ENCODE data around the gene OSTN. TPM values are rescaled to one million over a fixed set of nuclear protein-coding genes. Genes with fewer than 3 reads are reported as not detected.
"Not testable (repeated sequence)": the region's sequence is repeated elsewhere in the genome, so short reads cannot be mapped to it uniquely, and the experiment has no call there.

Gene OSTN
- total RNA-seq, 1 donor from 2014 or later: not detected

- no peak for DNase-seq (ENCODE audit: low read depth in 2 of 2)
Measured at GRCh38 chr3:191234216-191234615, 35.2 kb downstream of the OSTN start.

DNA sequence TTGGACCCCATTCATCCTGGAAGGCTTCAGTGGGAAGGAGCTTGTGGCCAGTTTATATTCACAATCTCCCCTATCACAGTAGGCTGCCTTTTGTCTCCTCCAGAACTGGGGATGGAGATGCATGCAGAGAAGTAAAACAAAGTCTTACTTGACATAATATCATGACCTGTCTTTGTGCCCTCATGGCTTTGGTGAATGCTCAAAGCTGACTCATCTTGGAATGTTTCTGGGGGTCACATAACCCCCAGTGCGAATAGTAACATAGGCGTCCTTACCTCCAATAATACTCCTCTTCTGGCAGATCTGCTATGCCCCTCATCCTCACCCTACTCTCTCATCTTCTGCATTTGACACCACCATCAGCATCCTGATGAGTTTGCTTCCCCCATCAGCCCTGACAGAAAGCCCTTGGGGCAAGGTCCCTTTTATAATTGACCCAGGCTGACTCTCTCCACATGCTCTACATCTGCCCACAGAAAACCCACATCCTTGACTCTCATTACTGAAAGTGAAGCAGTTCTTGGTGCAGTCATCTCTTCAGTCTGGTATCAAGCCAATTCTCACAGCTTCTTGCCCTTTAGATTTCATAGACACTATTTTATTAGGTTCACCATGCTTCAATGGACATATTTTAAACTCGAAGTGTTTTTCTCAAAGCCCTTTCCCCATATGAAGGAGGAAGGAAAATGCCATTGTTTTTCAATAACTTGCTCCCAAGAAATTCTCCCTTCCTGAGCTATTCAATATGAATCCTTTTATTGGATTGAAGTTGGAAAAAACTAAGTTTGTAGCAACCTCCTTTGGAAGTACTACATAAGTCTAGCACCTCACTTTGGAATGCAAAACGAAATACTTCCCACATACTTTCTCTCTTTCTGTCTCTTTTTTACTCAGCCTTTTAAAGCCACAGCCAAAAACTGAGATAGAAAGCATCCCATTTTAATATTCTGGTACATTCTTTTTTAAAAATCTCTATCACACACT is 36.6 kb downstream of the OSTN start:
- DNase-seq (ENCODE audit: low read depth in 2 of 2): no peak

DNA sequence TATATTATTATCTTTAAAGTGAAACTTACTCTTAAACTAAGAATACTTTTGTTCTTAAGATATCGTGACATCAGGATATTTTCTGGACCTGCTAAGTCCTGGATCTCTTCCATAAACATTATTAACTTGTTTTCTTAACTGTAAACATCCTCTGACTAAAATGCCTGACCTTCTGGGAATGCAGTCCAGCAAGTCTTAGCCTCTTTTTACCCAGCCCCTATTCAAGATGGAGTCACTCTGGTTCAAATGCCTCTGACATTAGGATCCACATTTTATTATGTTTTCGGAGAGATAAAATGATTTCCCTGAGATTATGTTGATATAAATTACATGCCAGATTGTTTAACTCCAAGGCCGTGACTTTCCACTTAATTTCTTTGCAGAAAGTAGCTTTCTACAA is 37.6 kb downstream of the OSTN start:
- DNase-seq (ENCODE audit: low read depth in 2 of 2): peak in 1 of 2 donors; percentile 60

- DNase-seq (ENCODE audit: low read depth in 2 of 2): no peak
Measured at GRCh38 chr3:191237047-191237882, 38.2 kb downstream of the OSTN start.

DNA sequence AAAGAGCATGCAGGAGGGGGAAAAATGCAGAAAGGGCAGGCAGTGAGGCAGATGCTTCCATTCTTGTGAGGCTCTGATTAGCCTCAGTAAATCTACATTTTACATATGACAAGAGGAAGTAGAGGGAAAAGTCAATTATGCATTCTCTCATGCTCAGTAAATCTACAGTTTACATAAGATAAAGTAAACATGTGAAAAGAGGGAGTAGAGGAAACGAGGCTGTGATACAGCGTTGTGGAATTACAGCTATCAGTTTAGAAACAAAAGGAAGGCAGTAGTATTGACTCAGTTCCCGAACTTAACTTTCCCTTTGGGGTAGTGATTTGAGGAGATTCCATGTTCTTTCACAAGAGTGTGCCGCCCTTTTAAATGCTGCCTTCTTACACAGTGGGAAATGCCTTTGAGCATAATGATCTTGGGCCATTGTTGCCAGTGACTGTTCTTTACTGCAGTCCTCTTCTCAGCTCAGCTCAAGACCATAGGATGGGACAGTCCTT is 39.3 kb downstream of the OSTN start:
- peak; percentile 64 to 77 for DNase-seq (ENCODE audit: low read depth in 2 of 2)

GRCh38 chr3:191239407-191240031 is 40.5 kb downstream of the OSTN start:
- DNase-seq (ENCODE audit: low read depth in 2 of 2): peak; percentile 77 to 83

DNA sequence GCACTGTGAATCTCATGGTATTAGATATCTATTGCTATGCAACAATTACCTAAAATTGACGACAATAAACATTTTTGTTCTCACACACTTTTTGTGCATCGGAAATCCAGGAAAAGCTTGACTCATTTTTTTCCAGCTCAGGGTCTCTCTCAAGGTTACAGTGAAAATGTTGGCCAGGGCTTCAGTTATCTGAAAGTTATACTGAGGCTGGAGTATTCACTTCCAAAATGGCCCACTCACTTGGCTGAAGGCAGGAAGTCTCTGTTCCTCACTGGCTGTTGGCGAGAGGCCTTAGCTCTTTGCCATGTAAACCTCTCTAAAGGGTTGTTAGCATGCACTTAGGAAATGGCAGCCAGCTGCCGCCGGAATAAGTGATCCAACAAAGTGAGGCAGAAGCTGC is 41.4 kb downstream of the OSTN start:
- DNase-seq (ENCODE audit: low read depth in 2 of 2): peak; percentile 89 to 92

GRCh38 chr3:191244242-191244867 is 45.3 kb downstream of the OSTN start:
- DNase-seq (ENCODE audit: low read depth in 2 of 2): peak; percentile 41 to 63

DNA sequence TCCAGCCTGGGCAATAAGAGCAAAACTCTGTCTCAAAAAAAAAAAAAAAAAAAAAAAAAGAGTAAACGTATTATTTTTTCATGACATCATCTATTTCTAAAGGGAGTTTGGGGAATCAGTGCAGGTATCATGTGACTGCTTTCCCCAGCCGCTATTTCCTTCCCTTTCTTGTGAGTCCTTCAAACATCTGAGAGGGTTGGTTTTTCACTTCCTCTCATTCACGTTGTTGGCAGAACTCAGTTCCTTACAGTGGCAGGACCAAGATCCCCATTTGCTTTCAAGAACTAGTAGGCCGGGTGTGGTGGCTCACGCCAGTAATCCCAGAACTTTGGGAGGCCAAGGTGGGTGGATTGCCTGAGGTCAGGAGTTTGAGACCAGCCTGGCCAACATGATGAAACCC is 47.0 kb downstream of the OSTN start:
- not testable (repeated sequence) for DNase-seq (ENCODE audit: low read depth in 2 of 2)

DNA sequence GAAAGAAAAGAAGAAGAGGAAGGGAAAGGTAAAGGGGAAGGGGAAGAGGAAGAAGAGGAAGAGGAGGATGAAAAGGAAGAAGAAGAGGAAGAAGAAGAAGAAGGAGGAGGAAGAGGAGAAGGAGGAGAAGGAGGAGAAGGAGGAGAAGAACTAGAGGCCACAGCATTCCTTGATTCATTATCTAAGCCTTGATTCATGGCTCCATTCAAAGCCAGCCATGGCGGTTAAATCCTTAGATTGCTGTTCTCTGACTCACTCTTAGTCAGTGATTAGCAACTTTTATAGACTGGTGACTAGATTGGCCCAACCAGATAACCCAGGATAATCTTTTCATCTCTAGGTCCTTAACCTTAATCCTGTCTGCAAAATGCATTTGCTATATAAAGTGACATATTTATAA is 47.6 kb downstream of the OSTN start:
- peak in 1 of 2 donors; percentile 40 for DNase-seq (ENCODE audit: low read depth in 2 of 2)

DNA sequence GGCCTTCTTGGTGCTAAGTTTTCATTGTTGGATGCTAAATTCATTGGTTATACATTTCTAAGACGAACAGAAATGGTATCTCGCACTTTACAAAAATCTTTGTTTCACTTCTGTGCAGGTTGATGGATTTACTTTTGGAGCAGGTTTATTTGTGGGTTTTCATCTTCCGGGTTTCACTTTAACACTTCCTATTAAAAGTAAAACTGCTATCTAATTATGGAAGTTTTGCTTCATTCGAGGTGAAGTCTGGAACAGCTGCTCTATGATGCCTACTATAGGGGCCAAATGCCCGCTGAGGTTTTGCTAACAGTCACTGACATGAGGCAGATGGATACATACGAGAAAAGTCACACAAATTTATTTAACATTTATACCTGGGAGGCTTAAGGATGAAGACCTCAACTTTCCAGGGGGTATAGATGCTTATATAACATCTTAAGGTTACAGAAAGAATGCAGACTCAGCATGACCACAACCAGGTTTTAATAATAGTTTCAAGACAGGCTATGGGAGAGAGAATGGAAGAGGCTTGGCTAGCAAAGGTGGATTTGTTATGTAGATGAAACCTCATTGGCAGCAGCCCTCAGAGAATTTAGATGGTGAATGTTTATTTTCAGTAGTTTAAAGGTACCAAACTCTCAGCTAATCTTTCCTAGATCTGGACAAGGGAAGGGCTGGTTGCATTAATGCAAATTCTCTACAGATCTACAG is 54.2 kb downstream of the OSTN start:
- DNase-seq (ENCODE audit: low read depth in 2 of 2): no peak

- DNase-seq (ENCODE audit: low read depth in 2 of 2): no peak
Measured at GRCh38 chr3:191254098-191254873, 55.2 kb downstream of the OSTN start.

DNA sequence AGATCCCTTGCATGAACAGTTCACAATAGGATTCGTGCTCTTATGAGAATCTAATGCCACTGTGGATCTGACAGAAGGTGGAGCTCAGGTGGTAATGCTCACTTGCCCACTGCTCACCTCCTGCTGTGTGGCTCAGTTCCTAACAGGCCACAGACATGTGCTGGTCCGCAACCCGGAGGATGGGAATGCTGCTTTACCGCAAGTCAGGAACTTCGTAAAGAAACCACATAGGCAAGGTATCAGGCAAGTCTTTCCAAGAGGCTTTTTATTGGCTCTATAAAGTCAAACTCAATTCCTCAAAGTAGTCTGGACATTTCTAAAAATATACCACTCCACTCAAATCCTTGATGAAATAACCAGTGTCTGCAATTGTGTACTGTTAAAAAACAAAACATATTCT is 56.1 kb downstream of the OSTN start:
- no peak for DNase-seq (ENCODE audit: low read depth in 2 of 2)

DNA sequence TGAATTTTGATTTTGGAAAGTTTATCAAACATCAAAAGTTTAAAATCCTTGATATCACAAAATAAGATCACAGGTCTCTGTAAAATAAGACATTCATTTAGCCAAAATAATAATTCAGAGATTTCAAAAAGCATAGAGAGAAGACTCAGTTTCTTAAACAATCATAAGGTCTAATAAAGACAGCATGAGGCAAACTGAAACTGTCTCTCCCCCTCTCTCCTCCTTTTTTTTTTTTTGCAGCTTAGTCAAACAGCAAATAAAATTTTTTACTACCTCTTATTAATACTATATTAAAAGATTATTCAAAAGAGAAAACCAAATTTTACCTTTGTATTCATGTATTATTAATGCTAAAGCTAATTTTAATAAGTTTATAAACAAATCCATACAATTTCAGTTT is 57.4 kb downstream of the OSTN start:
- DNase-seq (ENCODE audit: low read depth in 2 of 2): no peak

DNA sequence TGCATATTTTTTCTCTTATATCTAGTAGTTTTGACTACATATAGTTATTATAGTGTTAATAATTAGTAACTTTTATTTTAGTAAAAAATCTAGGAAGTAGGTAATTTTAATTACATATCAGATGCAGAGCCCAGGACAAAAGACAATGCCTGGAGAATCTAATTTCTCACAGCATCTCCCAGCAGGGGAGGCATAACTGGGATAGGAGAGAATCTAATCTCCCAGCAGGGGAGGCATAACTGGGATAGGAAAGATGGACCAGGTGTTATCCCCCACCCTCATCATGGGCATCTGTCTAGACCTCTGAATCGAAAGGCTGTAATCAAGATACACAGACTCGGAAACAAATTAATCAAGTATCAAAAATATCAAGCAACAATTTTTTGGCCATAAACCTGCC is 58.2 kb downstream of the OSTN start:
- DNase-seq (ENCODE audit: low read depth in 2 of 2): no peak

GRCh38 chr3:191259486-191259885 is 60.4 kb downstream of the OSTN start:
- DNase-seq (ENCODE audit: low read depth in 2 of 2): no peak

DNA sequence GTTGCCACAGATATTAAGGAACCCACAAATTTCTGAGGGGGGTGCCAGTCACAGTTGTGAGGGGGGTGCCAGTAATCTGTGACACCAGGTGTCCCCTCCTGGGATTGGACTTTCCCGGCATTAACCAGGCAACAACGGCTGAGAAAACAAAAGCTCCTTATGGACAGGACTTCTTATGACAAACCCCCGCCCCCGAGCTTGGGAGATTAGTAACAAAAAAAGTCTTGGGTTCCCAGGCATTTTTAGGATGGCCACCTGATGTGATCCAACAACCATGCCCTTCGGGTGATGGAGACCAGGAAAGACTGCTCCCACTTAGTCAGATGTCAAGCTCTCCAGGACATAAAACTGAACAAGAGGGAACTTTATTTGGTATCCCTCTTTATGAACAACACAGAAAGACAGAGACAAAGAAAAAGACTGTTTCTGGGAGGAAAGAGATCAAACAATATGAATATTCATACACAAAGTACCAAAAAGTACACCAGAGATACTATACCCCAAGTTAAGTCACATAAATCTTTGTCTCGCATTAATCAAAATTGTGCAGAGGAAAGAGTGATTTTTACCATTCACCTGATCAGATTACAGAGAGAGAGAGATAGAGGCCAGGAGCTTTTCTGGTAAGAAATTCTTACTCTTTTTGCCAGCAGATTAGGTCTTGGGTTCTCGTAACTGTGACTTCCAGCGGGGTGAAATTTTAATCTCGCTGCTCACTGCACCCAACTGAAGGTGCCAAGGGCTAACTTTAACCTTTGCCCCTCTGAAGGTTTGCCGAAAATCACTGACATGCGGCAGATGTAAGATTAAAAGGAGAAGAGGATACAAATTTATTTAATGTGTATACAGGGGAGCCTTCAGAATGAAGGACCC is 61.6 kb downstream of the OSTN start:
- no peak for DNase-seq (ENCODE audit: low read depth in 2 of 2)

- no peak for DNase-seq (ENCODE audit: low read depth in 2 of 2)
Measured at GRCh38 chr3:191261304-191261638, 62.2 kb downstream of the OSTN start.

- DNase-seq (ENCODE audit: low read depth in 2 of 2): no peak
Measured at GRCh38 chr3:191262650-191263049, 63.6 kb downstream of the OSTN start.

Measured in lung microvascular endothelial cell (primary cell).